WTC11 (cell line): Measurements from ENCODE around the gene TNFSF9.

ENCODE experiments used
- CTCF ChIP-seq: fragments of 200-600 bp; IDR thresholded peaks from 2 replicates; pipeline ENCODE4 v1.8.0; 2022; ENCODE audit warnings: antibody characterized with exemption
- TCF7 ChIP-seq: sonication (generic); formaldehyde crosslinking; IDR thresholded peaks from 2 replicates; pipeline ENCODE4 v1.8.0; 2022; ENCODE audit warnings: mild to moderate bottlenecking, low read depth, missing genetic modification reagents, moderate library complexity
- ZBTB43 ChIP-seq: sonication (generic); formaldehyde crosslinking; IDR thresholded peaks from 2 replicates; pipeline ENCODE4 v1.8.1; 2023; ENCODE audit warnings: mild to moderate bottlenecking, missing genetic modification reagents

- TF ChIP-seq CTCF (no peak), TCF7 (CRISPR knock-in tag) (no peak), ZBTB43 (CRISPR knock-in tag) (no peak)
Observed at GRCh38 chr19:6484230-6484629, 46.6 kb upstream of the TNFSF9 start.
